Measurements from ENCODE around the gene LAMA2.

Gene LAMA2

GRCh38 chr6:129446272-129447197 lies 563.6 kb downstream of the LAMA2 start:
- no peak for DNase-seq (ENCODE audit: low read depth)

GRCh38 chr6:129447198-129447565 lies 564.2 kb downstream of the LAMA2 start:
- DNase-seq (ENCODE audit: low read depth): no peak

DNA sequence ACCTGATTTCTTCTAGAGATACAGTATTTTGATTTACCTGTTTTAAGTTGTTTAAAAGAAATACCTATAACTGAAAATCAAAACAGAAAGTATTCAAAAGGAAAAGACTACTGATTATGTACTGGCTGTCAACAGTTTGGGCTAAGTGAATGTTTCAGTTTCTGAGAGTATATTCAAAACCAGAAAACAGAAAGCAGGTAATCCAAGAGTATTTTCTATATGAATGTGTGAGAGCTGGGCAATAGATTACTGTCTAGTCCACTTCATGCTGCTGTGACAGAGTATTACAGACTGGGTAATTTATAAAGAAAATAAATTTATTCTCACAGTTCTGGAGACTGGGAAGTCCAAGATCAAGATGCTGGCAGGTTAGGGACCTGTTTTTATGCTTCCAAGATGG lies 566.0 kb downstream of the LAMA2 start:
- no peak for DNase-seq (ENCODE audit: low read depth)

DNA sequence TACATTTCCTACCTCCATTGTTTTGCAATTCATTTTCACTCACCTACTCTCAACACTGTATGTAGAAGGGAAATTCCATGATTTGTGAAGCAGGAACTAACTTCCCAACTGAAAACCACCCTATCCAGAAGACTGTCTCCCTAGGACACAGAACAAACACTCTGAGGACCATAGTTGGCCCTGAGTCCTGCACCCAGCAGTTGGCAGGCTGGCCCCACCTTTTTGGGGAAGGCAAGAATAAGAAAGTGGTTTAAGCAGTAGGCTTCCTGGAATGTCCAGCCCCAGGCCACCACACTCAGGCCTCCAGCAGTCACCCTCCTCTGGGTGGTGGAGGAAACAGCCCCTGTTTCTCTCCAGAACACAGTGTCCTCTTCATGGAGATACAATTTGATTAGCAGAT lies 568.2 kb downstream of the LAMA2 start:
- no peak for DNase-seq (ENCODE audit: low read depth)

DNA sequence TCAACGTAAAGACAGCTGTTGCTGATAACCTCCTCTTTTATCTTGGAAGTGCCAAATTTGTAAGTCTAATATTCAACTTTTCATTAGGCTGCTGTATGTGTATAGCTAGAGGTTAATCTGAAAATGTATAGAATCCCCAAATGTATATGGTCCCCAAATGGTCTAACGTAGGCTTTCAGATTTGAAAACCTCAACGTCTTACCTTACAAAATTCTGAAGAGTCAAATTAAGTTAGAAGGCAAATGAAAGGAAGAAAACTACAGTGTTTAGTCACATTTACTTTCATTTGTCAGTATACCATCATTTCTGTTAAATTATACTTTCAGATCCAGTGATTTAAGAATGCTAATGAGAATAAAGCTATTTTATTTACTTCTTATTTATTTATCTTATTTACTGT lies 570.1 kb downstream of the LAMA2 start:
- DNase-seq (ENCODE audit: low read depth): no peak

- no peak for DNase-seq (ENCODE audit: low read depth)
These were observed 571.5 kb downstream of the LAMA2 start for GRCh38 chr6:129454488-129454887.

DNA sequence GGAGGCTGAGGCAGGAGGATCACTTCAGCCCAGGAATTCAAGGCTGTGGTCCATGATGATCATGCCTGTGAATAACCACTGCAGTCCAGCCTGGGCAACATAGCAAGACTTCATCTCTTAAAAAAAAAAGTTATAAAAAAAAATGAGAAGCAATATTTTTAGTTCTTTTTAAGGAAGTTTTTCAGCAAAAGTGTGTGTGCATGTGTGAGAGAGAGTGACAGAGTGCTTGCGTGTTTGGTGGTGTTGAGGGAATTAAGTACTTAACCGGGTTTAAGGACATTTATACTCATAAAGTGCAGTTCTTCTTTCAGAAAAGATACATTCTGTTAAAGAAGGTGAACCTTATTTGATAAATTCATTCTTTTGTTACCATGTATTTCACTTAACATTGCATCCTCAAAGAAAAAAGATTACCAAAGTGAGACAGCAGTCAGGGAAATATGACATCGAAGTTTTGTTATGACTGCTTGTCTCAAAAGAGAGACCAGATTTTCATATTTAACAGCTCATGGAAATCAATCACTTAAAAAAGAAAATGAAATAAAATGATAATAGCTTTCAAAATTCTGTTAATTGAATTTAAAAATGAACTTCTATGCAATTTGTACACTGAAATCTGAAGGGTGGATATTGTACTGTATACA lies 572.3 kb downstream of the LAMA2 start:
- no peak for DNase-seq (ENCODE audit: low read depth)

GRCh38 chr6:129460221-129460620 lies 577.3 kb downstream of the LAMA2 start:
- DNase-seq (ENCODE audit: low read depth): no peak

DNA sequence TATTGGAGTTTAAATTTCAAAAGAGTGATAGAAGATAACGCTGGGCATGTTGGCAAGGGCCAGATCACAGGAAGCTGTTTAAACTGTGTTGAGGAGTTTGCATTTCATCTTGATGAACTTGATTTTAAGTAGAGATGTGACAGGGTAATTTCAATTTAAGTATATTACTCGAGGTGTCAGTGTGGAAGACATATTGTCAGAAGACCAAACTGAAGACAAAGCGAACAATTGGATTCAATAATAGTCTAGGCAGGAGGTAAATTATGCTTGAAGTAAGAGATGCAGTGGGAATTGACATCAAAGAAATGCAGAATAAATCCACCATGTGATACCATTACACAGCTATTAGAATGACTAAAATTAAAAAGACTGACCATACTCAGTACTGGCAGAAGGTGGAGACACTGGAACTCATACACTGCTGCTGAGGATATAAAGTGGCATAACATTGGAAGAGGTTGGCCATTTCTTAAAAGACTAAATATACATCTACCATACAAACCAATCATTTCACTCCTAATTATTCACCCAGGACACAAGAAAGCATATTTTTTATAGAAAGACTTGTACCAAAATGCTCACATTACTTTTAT lies 586.2 kb downstream of the LAMA2 start:
- DNase-seq (ENCODE audit: low read depth): no peak

GRCh38 chr6:129472239-129472638 lies 589.3 kb downstream of the LAMA2 start:
- no peak for DNase-seq (ENCODE audit: low read depth)

DNA sequence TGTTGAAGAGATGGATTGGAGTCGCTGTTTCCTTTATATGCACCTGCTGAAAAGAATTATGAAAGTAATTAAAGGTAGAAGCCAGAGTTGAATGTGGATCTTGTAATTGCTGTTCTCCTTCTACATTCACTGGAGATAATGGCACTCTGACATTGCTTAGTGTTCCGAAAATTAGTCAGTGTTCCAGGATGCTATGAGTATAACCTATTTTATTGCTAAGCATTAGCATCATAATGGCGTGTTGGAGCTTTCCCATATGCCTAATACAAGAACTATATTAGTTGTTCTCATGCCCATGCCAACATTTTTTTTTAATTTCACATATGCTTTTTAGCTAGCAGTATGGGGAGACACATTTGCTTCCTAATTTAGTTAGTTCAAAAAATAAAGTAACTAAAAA lies 590.6 kb downstream of the LAMA2 start:
- no peak for DNase-seq (ENCODE audit: low read depth)

GRCh38 chr6:129475477-129476247 lies 592.7 kb downstream of the LAMA2 start:
- no peak for DNase-seq (ENCODE audit: low read depth)

- DNase-seq (ENCODE audit: low read depth): no peak
These were observed 593.3 kb downstream of the LAMA2 start for GRCh38 chr6:129476248-129476564.

DNA sequence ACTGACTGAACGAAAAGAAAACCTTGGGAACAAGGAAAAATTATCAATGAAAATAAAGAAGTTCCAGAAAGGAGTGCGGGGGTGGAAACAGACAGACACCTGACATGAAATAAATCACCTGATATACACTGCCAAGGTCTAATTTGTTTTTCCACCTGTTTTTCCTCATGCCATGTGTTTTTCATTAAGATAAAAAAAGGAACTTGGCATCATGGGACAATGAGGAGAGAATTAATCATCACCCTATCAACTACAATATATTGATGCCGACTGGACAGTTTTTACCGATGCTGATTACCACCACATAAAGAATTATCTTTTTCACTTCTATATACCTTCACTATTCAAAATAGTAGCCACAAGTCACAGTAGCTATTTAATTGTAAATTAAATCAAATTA lies 593.9 kb downstream of the LAMA2 start:
- no peak for DNase-seq (ENCODE audit: low read depth)

GRCh38 chr6:129478379-129478778 lies 595.4 kb downstream of the LAMA2 start:
- DNase-seq (ENCODE audit: low read depth): no peak

GRCh38 chr6:129481706-129482105 lies 598.8 kb downstream of the LAMA2 start:
- DNase-seq (ENCODE audit: low read depth): no peak

GRCh38 chr6:129485746-129486145 lies 602.8 kb downstream of the LAMA2 start:
- DNase-seq (ENCODE audit: low read depth): no peak

DNA sequence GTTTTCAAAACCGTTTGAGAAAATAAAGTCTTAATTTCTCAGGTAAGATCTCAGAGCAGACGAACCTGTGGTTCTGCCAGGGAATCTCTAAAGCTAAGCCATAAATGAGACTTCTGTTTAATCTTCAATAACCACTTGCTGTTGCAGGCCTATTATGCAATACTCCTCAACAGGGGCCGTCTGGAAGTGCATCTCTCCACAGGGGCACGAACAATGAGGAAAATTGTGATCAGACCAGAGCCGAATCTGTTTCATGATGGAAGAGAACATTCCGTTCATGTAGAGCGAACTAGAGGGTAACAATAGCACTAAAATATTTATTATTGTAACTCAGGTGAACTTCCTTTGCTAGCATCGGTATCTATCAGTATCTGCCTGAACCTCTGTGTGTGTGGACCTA lies 603.4 kb downstream of the LAMA2 start:
- no peak for DNase-seq (ENCODE audit: low read depth)

GRCh38 chr6:129488313-129488712 lies 605.4 kb downstream of the LAMA2 start:
- DNase-seq (ENCODE audit: low read depth): no peak

- DNase-seq (ENCODE audit: low read depth): no peak
These were observed 606.4 kb downstream of the LAMA2 start for GRCh38 chr6:129489215-129489765.

GRCh38 chr6:129490521-129491255 lies 607.8 kb downstream of the LAMA2 start:
- peak; percentile 61 for DNase-seq (ENCODE audit: low read depth)

GRCh38 chr6:129491436-129491835 lies 608.5 kb downstream of the LAMA2 start:
- DNase-seq (ENCODE audit: low read depth): no peak
